GM21447 (cell line): Measurements from ENCODE around the gene PPARG.
A peak's percentile ranks its signal among the peaks of the same experiment; 100 is the strongest.
"Not testable (repeated sequence)": the region's sequence is repeated elsewhere in the genome, so short reads cannot be mapped to it uniquely, and the experiment has no call there.

Experiments
- ATAC-seq: cut with Tn5 transposase; IDR thresholded peaks from one replicate; pipeline ENCODE4 v1.9.1; 2021; ENCODE audit not compliant: unreplicated experiment

PPARG gene

GRCh38 chr3:12477256-12477655, 188.4 kb downstream of the PPARG start:
- no peak for ATAC-seq

GRCh38 chr3:12478326-12478725, 189.5 kb downstream of the PPARG start:
- ATAC-seq: no peak

- not testable (repeated sequence) for ATAC-seq
Observed at GRCh38 chr3:12479198-12479597, 190.3 kb downstream of the PPARG start.

GRCh38 chr3:12479919-12480427, 191.1 kb downstream of the PPARG start:
- ATAC-seq: no peak

GRCh38 chr3:12483410-12483809, 194.5 kb downstream of the PPARG start:
- ATAC-seq: no peak

- ATAC-seq: peak; percentile 8
Observed at GRCh38 chr3:12483872-12484197, 195.0 kb downstream of the PPARG start.
